ENCODE results near the gene TEX19. TPM values are rescaled to one million over a fixed set of nuclear protein-coding genes. Genes with fewer than 3 reads are reported as not detected.

Gene TEX19
- total RNA-seq, 4 donors from 2014 or later = not detected

DNA sequence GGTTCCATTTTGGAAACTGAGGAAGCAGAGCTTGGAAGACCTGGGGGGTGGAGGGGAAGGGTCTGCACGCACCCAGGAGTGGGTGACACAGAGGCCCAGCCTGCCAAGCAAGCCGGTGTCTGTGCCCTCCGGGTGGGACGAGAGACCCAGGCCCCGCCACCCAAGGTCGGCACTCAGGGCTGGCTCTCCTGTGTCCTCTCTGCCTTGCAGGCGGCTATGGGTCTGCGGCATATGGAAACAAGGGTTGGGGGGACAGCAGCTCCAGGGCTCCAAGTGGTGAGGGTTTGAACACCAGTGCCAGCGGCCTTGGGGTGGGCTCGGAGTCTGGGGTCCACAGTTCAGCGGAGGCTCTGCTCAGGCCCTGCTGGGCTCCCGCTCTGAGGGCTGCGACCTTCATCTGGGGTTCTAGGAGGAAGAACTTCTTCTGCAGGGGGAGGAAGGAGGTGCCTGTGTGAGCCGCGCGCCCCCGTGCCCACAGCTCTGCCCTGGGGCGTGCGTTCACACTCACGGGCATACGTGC lies 37.0 kb upstream of the TEX19 start:
- no CpG with 5 or more reads among the region's 21 CpGs for WGBS, 2 donors (ENCODE audit: low coverage in 1 of 2)
- no peak for ATAC-seq
- Histone ChIP-seq H3K4me1 (peaks cover 0 to 12% (median 3%) of the 10 kb centered on the region in 3 donors), H3K4me3 (no peak overlapping the region), H3K9me3 (no peaks in the 10 kb centered on the region), H3K27me3 (peaks cover 23% of the 10 kb centered on the region), H3K27ac (no peak overlapping the region), H3K36me3 (peaks cover 0 to 7% of the 10 kb centered on the region in 2 donors)
- no peak for TF ChIP-seq POLR2A (IDR thresholded peaks at IDR 0.05)
- TF ChIP-seq EP300 (IDR thresholded peaks at IDR 0.05) = no peak
- no peak for TF ChIP-seq POLR2AphosphoS5 (IDR thresholded peaks at IDR 0.05)
- TF ChIP-seq, protein P1, sequence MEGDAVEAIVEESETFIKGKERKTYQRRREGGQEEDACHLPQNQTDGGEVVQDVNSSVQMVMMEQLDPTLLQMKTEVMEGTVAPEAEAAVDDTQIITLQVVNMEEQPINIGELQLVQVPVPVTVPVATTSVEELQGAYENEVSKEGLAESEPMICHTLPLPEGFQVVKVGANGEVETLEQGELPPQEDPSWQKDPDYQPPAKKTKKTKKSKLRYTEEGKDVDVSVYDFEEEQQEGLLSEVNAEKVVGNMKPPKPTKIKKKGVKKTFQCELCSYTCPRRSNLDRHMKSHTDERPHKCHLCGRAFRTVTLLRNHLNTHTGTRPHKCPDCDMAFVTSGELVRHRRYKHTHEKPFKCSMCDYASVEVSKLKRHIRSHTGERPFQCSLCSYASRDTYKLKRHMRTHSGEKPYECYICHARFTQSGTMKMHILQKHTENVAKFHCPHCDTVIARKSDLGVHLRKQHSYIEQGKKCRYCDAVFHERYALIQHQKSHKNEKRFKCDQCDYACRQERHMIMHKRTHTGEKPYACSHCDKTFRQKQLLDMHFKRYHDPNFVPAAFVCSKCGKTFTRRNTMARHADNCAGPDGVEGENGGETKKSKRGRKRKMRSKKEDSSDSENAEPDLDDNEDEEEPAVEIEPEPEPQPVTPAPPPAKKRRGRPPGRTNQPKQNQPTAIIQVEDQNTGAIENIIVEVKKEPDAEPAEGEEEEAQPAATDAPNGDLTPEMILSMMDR (IDR thresholded peaks at IDR 0.05) = no peak

DNA sequence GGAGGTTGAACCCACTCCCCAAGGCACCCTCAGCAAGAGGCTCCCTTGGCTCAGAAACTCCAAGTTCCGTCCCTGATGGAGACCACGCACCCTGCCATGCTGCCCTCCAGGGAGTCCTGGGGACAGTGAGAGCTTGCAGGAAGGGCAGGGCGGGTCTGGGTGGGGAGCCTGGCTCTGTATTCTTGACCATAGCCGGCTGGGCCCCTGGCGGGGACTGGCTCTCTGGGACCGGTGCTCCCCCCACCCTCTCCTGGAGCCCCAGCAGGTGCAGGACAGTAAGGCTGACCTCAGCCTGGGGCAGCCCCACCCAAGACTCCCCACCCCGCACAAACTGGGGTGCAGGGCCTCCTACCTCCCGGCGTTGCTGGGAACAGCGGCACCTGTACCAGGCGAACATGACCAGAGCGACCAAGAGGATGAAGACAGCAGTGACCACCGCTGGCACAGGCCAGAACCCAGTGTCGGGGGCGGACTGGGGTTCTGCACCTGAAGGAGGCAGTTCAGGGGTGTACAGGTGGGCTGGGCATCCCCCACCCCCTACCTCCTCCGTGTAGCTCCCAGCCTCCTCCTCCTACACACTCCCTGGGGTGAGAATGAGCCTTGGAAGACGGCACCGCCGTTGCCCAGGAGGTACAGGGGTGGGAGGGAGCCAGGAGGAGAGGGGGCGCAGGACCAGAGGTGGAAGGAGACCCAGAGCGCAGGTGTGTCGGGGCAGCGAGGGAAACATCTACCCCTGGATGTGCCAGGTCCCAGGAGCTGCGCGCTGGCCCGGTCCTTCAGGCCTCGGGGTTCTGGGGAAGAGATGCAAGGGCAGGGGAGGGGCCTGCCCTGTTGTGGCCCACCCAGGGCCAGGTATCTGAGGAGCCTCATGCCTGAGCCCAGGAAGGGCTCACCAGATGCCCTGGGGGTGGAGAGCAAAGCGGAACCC lies 36.3 kb upstream of the TEX19 start:
- TF ChIP-seq POLR2AphosphoS5 (IDR thresholded peaks at IDR 0.05) (no peak), POLR2A (IDR thresholded peaks at IDR 0.05) (no peak), EP300 (IDR thresholded peaks at IDR 0.05) (no peak)
- TF ChIP-seq, protein P1 (IDR thresholded peaks at IDR 0.05) = no peak
- Histone ChIP-seq H3K27me3 (peaks cover 21% of the 10 kb centered on the region), H3K27ac (no peak overlapping the region), H3K4me3 (no peak overlapping the region), H3K4me1 (peaks cover 0 to 12% (median 3%) of the 10 kb centered on the region in 3 donors), H3K36me3 (peaks cover 0 to 7% of the 10 kb centered on the region in 2 donors), H3K9me3 (no peaks in the 10 kb centered on the region)
- ATAC-seq = no peak
- 100% methylated on average over 3 of the region's 28 CpGs; no CpG with 5 or more reads in 1 of the 2 donors for WGBS, 2 donors (ENCODE audit: low coverage in 1 of 2)

DNA sequence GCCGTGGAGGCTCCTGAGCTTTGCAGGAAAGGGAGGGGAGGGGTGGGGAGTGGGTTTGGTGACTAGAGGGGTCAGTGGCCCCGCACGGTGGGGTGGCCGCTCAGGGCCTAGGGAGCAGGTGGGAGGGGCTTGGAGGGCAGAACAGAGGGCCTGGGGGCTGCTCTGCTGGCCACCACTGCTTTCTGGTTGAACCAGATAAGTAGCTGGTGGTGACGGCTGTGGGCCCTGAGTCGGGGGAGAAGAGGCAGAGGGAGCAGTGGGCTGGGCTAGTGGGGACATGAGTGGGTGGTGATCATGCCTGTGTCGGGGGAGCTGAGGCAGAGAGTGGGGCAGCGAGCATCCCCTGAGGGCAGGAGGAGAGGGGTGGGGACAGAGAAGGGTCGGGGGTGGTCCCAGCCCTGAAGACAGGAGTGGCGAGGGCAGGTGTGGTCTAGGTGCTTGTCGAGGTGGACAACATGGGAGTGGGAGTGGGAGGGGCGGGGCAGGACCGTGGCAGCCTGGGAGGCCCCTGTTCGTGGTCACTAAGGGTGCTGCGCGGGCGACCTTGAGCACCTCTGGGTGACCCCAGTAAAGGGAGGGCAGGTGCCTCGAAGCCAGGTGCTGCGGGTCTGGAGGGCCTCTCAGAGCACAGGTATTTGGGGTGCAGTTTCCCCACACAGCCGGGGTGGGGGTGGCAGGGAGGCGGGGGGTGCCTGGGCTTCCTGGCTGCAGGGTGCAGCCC lies 35.4 kb upstream of the TEX19 start:
- H3K27ac ChIP-seq = no peak overlapping the region
- WGBS, 2 donors (ENCODE audit: low coverage in 1 of 2) = 46 to 54% methylated on average over 4 to 12 of the region's 21 CpGs

DNA sequence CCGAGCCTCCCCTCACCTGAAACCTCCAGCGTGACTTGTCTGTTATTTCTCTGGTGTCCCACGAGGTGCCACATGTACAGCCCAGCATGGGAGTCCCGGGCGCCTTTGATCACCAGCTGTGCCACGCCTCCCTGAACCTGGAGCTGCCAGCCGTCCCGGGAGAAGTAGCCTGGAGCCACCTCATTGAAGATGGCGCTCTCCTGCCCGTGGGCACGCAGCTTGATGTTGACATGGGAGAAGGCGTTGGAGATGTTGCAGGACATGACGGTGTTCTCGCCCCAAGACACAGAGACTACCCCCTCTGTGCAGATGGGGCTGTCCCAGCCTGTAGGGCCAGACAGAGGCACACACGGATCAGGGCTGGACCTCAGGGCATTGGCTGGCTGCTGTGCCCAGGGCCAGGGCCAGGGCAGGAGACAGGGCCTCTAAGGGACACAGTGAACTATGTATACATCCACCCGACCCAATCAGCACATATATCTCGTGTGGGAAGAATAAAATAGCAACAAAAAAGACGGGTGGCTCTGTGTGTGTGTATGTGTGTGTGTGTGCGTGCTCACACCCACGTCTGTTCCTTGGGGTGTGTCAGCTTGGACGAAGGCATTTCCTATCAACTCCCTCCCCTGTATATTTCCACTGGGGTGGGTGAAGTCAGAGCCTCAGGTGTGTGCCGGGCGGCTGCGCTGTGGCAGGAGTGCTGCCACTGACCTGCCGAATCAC lies 34.3 kb upstream of the TEX19 start:
- H3K9me3 ChIP-seq = no peaks in the 10 kb centered on the region
- H3K4me3 ChIP-seq = no peak overlapping the region
- H3K27ac ChIP-seq = no peak overlapping the region
- peaks cover 0 to 14% (median 3%) of the 10 kb centered on the region in 3 donors for H3K4me1 ChIP-seq
- peaks cover 21% of the 10 kb centered on the region for H3K27me3 ChIP-seq
- no peak for ATAC-seq
- peaks cover 0 to 7% of the 10 kb centered on the region in 2 donors for H3K36me3 ChIP-seq
- TF ChIP-seq, protein P1 (IDR thresholded peaks at IDR 0.05) = no peak
- TF ChIP-seq POLR2A (IDR thresholded peaks at IDR 0.05) = no peak
- TF ChIP-seq EP300 (IDR thresholded peaks at IDR 0.05) = no peak
- no peak for TF ChIP-seq POLR2AphosphoS5 (IDR thresholded peaks at IDR 0.05)
- 37% methylated on average over 7 of the region's 25 CpGs; no CpG with 5 or more reads in 1 of the 2 donors for WGBS, 2 donors (ENCODE audit: low coverage in 1 of 2)

More for the DNA sequence above, 35.4 kb upstream of the TEX19 start:
- Histone ChIP-seq H3K4me1 (peaks cover 0 to 12% (median 3%) of the 10 kb centered on the region in 3 donors), H3K27me3 (peaks cover 21% of the 10 kb centered on the region), H3K4me3 (no peak overlapping the region), H3K36me3 (peaks cover 0 to 7% of the 10 kb centered on the region in 2 donors), H3K9me3 (no peaks in the 10 kb centered on the region)
- TF ChIP-seq EP300 (IDR thresholded peaks at IDR 0.05) (no peak), POLR2A (IDR thresholded peaks at IDR 0.05) (no peak), POLR2AphosphoS5 (IDR thresholded peaks at IDR 0.05) (no peak)
- TF ChIP-seq, protein P1 (IDR thresholded peaks at IDR 0.05) = no peak
- ATAC-seq = no peak
